Testis (tissue), 2 donors: Measurements from ENCODE around the gene MAT2B.
A peak's percentile ranks its signal among the peaks of the same experiment; 100 is the strongest.

Experiments used
- POLR2A ChIP-seq: fragments of 450-650 bp; IDR thresholded peaks from one replicate; pipeline ENCODE4 v1.6.1; 2017; ENCODE audit warnings: antibody characterized with exemption, mild to moderate bottlenecking, moderate library complexity
- TF ChIP-seq, protein P1 (sequence below), 3 experiments: fragments of 450-650 bp in 2 of 3; fragments of 200-600 bp in 1 of 3; sonication (generic) in 1 of 3; IDR thresholded peaks; one replicate each; pipeline ENCODE4 v1.5.1; 2016 to 2019; ENCODE audit warnings: antibody characterized with exemption in 3 of 3, mild to moderate bottlenecking in 2 of 3, moderate library complexity in 1 of 3

DNA sequence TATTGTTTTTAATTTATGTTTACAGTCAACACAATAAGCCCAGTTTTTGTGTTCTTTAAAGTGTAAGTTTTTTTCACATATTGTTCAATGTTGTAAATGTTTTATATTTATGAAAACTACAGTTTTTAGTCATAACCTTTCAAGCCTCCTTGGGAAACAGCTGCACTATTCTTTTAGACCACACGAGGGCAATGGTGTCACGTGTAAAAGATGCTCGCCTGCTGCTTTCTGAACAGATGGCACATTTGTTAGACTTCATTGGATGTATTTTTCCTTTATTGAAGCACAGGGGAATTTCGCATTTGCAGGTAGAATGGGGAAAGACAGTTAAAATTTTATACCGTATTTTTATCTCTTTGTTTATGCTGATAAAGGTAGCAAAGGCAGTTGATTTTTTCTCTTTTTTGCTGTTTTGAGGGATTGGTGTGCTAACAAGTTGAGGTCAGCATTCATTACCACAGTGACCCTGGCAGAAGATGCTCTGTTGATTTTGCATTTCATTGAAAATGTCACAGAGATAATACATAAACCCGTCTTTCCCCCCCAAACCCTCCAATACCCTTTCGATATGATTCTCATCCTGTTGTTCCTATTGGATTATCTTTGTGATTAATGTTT is 59.0 kb downstream of the MAT2B start:
- TF ChIP-seq, protein P1, sequence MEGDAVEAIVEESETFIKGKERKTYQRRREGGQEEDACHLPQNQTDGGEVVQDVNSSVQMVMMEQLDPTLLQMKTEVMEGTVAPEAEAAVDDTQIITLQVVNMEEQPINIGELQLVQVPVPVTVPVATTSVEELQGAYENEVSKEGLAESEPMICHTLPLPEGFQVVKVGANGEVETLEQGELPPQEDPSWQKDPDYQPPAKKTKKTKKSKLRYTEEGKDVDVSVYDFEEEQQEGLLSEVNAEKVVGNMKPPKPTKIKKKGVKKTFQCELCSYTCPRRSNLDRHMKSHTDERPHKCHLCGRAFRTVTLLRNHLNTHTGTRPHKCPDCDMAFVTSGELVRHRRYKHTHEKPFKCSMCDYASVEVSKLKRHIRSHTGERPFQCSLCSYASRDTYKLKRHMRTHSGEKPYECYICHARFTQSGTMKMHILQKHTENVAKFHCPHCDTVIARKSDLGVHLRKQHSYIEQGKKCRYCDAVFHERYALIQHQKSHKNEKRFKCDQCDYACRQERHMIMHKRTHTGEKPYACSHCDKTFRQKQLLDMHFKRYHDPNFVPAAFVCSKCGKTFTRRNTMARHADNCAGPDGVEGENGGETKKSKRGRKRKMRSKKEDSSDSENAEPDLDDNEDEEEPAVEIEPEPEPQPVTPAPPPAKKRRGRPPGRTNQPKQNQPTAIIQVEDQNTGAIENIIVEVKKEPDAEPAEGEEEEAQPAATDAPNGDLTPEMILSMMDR (IDR thresholded peaks at IDR 0.05): peak; percentile 82 to 86 (median 85)
- no peak for TF ChIP-seq POLR2A
